ENCODE data around the gene DNMT1.
A peak's percentile ranks its signal among the peaks of the same experiment; 100 is the strongest.
"Not testable (repeated sequence)": the region's sequence is repeated elsewhere in the genome, so short reads cannot be mapped to it uniquely, and the experiment has no call there.

DNMT1 gene

DNA sequence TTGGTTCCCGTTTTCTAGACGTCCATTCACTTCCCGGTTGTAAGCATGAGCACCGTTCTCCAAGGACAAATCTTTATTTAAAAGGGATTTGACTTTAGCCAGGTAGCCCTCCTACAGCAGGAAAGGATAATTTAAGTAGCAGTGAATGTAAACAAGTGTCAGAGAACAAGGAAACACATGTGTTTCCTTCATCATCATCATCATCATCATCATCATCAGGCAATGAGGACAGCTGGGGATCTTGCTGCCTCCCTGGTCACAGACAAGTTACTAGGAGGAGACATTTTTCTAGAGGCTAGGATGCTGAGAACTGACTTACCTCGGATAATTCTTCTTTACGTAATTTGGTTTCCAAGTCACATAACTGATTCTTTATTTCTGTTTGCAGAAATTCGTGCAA is 14.3 kb downstream of the DNMT1 start:
- DNase-seq: no peak

DNA sequence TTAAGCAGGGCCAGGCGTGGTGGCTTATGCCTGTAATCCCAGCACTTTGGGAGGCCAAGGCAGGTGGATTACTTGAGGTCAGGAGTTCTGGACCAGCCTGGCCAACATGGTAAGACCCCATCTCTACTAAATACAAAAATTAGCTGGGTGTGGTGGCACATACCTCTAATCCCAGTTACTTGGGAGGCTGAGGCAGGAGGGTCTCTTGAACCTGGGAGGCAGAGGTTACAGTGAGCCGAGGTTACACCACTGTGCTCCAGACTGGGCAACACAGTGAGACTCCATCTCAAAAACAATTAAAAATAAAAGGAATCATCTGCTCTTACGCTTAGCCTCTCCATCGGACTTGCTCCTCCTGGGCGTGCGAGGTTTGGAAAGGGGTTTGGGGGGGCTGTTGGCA is 14.7 kb downstream of the DNMT1 start:
- not testable (repeated sequence) for DNase-seq

DNA sequence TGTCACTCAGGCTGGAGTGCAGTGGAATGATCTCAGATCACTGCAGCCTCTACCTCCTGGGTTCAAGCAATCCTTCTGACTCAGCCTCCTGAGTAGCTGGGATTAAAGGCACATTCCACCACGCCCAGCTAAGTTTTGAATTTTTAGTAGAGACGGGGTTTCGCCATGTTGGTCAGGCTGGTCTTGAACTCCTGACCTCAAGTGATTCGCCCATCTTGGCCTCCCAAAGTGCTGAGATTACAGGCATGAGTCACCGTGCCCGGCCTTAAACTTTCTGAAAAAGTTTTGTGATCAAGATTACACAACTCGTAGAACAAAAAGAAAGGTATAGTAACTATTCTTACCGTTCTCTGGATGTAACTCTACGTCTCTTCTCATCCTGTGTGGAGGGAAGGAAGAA is 21.2 kb downstream of the DNMT1 start:
- no peak for DNase-seq

DNA sequence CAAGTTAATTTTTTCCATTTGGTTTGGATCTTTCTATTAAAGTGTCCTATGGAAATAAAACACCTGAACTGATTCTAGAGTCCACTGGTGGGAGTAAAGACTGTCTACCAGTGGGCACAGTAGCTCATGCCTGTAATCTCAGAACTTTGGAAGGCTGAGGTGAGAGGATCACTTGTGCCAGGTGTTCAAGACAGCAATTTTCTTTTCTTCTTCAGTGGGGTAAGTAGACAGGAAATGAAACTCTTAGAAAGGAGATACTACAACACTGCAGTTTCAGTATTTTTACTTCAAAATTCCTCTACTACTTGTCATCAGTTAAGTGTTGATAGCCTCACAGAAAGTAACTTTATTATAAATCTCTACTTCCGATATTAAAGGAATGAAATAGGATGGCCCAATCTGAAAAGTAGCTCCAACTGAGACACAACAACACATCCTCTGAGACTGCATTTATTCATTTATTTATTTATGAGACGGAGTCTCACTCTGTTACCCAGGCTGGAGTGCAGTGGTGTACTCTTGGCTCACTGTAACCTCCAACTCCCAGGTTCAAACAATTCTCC is 26.3 kb downstream of the DNMT1 start:
- DNase-seq: no peak

DNA sequence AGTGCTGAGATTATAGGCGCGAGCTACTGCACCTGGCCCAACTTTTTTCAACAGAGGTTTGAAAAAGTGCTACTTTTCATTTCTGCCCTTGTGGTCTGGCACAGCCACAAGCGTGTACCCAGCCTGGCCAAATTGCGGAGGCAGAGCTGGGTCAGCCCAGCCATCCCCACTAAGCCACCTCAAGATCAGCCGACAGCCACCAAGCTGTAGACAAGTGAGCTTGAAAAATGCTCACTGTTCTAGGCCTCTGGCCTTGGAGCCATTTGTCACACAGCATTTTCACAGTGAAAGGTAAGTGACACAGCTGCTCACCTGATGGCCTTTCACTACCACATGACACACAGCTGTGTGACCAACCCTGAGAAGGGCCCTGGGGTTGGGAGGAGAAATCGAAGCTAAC is 27.3 kb downstream of the DNMT1 start:
- DNase-seq: no peak

DNA sequence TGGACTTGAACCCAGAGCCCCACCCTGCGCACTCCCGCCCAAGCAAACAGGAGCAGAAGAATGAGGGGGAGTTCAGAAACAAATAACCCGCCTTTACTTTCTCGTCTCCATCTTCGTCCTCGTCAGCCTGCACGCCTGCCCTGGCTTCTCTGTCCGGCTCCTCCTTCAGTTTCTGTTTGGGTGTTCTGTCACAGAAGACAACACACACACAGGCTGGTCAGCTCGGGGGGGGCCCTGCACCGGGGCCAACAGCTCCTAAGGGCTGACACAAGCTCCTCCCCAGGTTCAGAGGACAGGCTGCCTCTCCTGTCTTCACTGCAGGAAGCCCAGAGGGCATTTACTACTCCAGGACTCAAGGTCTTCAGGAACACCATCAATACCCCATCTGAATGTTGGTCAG is 28.3 kb downstream of the DNMT1 start:
- DNase-seq: not testable (repeated sequence)

DNA sequence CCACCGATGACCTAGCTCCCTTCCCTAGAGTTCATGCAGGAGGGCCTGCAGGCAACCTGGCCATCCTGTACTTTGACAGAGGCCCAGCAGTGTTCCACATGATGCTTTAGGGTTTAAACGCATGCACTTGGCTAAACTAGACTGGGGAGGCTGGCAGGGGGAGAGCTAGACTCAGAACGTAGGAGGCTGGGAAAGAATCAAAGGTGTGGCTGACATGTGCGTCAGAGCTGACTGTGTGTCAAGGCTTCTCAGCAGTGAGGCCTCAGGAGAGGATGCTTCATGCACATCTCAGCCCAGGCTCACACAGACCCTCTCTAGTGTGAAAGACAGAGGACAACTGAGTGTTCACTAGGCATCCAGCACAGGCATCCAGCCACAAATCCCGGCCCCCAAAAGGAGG is 28.7 kb downstream of the DNMT1 start:
- no peak for DNase-seq

DNA sequence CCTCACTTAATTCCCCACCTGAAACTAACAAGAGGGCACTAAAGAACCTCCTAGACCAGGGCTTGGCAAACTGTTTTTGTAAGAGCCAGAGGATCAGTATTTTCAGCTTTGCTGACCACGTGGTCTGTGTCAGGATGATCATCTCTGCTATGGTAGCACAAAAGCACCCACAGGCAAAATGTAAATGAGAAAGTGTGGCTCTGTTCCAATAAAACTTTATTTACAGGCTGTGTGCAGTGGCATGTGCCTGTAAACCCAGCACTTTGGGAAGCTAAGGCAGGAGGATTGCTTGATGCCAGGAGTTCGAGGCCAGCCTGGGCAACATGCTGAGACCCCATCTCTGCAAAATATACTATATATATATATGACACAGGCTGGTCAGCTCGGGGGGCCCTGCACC is 31.2 kb downstream of the DNMT1 start:
- no peak for DNase-seq

DNA sequence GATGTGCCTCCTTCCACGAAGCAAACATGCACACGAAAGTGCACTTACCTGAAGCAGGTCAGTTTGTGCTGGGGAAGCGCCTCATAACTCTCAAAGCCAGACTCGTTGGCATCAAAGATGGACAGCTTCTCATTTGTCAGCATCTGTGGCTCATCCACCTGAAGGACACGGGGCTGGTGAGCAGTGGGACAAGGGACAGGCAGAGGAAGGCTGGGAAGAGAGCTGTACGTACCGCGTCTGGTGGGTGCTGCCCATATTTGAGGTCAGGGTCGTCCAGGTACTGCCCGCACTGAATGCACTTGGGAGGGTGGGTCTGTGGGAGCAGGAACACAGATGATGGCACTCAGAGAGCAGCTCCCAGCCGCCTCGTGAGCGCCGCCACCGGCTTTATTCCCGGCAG is 35.1 kb downstream of the DNMT1 start:
- DNase-seq: no peak

DNA sequence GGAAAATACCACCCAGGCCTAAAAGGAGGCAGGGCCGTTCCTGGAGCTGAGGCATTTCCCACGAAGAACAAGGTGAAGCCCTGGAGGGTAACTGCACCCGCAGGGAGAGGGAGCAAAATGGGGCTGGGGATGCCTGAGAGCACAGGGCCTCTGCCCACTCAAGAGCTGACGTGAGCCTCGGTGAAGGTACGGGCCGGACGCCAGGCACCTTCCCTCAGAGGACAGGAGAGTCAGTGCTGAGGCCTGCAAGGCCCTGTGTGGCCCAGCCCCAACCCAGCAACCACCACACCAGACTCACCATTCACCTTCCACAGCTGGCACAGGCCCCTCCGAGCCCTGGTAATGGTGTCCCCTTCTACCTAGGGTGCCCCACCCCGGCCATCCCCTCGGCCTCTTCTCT is 36.3 kb downstream of the DNMT1 start:
- no peak for DNase-seq

DNA sequence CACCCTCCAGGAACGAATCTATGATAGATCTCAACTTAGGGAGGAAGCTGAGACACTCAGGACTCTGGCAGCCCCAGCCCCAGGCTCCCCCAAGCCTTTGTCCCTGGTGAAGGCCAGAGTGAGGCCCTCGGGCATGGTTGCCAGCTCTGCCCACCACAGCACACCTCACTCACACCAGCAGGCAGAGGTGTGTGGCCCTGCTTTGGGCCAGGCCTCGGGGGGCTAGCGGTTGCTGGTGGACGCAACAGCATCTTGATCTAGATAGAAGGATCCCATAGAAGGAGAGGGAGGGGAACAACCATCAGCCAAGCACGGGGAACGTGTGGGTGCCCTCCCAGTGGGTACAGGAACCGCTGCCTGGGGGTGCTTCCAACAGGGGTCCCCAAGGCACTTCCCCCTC is 36.7 kb downstream of the DNMT1 start:
- DNase-seq: no peak

DNA sequence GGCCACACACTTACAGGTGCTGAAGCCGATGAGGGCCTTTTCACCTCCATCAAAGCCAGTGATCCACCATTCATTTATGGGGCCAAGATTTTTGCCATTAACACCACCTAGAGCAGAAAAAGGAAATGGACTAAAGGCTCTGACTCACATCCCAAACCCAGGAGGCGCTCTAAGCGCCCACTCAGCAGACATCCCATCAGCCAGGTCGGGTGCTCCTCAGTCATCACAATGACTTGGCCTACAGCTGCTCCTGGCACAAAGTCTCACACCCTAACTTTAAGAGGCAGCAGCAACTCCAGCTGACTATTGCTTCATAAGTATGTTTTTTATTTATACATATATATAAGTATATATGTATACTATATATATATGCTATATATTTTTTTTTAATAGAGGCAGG is 38.9 kb downstream of the DNMT1 start:
- no peak for DNase-seq

DNA sequence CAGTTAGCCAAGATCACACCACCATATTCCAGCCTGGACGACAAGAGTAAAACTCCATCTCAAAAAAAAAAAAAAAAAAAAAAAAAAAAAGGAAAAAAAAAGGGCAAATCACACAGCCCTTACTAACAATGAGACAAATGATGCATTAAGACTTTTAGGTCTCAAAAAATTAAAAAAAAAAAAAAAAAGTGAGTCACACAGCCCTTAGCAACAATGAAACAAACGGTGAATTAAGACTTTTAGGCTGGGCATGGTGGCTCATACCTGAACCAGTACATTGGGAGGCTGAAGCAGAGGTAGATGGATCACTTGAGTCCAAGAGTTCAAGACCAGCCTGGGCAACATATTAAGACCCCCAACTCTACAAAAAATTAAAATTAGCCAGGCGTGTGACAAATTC is 42.7 kb downstream of the DNMT1 start:
- DNase-seq: no peak

DNA sequence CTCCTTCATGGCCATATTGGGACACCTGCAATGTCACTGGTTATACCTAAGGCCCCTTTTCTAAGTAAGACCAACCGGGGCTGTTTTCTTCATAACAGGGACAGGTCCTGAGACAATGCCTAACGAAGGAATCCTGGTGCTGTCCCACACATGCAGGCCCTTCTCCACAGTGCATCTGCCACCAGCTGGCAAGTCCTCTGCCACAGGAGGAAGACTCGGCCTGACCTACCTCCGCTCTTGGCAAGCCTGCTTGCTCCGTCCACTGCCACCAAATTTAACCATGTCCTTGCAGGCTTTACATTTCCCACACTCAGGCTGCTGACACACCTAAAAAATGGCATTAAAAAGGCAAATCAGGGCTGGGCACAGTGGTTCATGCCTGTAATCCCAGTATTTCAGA is 43.2 kb downstream of the DNMT1 start:
- DNase-seq: no peak

DNA sequence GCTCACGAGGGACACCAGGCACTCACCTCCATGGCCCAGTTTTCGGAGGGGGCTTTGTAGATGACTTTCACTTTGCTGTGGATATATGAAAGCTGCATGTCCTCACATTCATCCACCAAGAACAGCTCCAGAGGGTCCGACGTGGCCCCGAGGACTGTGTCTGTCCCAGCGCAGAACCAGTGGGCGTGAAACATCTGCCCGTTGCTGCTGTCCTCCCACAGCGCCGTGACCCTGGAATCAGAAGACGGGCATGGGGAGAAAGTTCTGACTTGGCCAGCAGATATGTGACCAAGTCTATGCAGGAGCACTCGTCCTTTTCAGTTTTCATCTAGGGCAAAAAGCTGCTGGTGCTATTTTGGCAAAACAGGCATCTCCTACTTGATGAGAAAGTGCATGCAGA is 45.3 kb downstream of the DNMT1 start:
- no peak for DNase-seq

DNA sequence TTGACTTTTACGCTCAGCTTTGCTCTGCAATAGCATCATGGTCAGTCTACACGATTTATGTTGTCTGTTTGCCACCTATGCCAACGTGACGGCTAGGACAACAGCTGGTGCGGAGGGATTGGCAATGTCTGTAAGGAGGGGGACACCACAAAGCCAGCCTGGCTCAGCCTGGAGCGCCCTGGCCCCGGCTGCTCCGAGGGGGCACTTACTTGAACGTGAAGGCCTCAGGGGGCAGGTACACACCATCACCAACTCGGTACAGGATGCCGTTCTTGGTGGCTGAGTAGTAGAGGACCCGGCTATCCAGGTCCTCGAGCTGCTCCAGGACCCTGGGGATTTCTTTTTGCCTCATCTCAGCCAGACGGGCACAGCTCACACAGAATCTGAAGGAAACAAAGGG is 48.6 kb downstream of the DNMT1 start:
- DNase-seq: no peak

DNA sequence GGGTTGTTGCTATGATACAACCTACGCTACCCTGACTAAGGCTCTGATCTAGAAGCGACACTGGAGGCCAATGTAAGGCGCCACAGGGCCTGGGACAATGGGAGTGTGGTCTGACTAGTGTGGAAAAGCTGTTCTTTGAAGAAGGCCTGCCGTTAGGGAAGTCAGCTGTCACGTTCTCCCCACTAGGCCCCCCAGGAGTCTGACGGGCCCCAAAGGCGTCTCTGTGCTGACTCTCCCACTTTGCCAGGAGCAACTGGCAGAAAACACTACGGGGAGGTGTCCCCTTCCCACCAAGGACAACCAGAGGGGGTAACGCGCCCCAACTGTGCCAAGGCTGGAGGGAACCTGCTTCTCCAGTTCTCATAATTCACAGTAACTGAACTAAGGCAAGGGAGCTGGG is 49.7 kb downstream of the DNMT1 start:
- DNase-seq: peak; percentile 27

DNA sequence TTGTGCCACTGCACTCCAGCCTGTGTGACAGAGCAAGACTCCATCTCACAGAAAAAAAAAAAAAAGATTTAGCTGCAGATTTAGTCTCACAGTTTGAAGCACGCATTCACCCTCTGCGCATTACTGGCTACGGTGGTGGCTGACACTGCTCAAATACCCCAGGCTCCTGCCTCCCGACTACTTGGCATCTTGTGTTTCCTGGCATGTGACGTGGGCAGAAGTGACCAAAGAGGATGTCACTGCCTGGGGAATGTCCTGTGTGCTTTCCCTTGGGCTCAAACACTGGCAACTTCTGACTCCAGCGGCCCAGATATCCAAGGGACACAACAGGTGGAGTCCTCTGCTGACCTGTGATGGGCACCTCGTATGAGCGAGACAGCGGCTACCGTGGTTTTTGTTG is 50.4 kb downstream of the DNMT1 start:
- peak; percentile 29 for DNase-seq

DNA sequence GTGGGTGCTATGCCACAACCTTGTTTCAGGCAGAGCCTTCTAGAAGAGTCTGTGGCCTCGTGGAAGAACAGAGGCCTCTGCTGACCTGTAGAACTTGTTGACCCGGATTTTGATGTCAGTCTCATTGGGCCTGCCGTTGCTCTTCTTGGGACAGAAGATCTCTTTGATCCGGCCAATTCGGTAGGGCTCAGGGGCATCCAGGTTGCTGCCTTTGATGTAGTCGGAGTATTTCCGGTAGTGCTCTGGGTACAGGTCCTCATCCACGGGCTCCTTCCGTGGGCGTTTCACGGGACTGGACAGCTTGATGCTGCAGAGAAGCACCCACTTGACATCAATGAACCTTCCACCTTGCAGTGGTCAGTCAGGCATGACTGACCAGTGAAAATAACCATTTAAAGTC is 51.1 kb downstream of the DNMT1 start:
- DNase-seq: peak; percentile 39

DNA sequence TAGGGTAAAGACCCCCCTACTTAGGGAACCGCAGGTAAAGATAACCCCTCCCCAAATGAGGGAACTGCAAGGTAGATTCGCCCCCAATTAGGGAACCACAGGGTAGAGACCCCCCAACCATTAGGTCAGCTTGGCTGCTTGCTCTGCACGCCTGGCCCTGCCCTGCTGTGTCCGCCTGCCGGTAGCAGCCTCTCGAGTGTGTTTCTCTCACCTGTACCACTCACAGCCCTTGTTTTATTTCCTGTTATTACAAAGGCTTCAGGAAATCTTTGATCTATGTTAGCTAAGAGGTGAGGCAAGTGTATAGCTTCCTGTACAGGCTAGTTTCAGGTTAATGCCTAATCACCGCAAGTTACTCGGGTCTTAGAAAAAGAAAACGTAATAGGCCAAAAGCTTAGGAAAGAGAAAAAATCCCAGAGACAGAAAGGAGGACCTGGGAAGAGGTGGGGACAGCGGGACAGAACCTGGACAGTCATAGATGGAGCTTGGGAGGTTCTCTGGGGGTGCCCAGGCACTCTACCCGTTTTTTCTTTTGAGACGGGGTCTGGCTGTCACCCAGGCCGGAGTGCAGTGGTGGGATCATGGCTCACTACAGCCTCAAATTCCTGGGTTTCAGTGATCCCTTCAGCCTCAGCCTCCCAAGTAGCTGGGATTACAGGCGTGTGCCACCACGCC is 51.9 kb downstream of the DNMT1 start:
- DNase-seq: peak; percentile 88

DNA sequence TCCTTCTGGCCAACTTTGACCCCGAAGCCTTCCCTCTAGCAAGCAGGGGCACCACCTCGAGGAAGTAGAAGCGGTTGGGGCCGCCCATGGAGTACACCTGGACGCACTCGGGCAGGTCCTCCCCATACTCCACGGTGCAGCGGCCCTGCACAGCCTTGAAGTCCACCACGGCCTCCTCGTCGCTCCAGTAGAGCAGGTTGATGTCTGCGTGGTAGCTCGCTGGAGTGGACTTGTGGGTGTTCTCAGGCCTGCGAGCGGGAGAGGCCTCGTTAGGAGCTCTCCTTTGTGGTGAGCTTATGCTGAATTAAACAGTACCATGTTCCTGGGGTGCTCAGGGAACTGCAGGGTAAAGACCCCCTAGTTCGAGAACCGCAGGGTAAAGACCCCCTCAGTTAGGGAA is 52.8 kb downstream of the DNMT1 start:
- DNase-seq: no peak

DNA sequence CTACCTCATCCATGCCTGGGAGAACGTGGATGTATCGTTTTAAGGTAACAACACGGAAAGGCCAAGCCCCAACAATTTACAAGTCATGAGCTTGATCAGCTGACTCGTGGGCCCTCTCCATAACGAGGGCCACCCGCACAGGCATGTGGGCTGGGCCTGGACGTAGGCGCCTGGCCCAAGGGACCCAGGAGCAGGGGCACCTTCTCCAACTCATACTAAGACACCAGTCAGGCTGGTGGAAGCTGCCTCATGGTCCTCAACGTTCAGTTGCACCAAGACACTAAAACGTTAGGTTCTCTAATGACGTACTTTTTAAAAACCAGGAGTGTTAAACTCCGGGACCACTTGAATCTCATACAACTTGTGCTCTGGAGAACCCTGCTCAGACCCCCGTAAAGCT is 53.3 kb downstream of the DNMT1 start:
- no peak for DNase-seq

DNA sequence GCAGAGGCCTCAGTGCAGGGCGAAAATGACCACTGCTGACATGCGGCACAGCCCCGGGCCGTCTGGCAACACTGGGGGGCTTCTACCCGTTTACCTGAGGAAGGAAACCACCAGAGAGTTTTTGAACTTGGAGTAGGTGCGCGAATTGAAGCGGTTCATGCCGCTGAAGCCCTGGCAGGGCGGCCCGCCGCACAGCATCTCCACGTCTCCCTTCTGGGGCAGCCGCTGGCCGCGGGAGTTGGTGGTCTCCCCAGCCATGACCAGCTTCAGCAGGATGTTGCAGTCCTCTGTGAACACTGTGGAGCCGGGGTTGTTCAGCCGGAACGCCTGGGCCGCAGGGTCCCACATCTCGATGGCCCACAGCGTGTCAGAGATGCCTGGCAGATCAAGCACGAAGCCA is 54.8 kb downstream of the DNMT1 start:
- DNase-seq: no peak

DNA sequence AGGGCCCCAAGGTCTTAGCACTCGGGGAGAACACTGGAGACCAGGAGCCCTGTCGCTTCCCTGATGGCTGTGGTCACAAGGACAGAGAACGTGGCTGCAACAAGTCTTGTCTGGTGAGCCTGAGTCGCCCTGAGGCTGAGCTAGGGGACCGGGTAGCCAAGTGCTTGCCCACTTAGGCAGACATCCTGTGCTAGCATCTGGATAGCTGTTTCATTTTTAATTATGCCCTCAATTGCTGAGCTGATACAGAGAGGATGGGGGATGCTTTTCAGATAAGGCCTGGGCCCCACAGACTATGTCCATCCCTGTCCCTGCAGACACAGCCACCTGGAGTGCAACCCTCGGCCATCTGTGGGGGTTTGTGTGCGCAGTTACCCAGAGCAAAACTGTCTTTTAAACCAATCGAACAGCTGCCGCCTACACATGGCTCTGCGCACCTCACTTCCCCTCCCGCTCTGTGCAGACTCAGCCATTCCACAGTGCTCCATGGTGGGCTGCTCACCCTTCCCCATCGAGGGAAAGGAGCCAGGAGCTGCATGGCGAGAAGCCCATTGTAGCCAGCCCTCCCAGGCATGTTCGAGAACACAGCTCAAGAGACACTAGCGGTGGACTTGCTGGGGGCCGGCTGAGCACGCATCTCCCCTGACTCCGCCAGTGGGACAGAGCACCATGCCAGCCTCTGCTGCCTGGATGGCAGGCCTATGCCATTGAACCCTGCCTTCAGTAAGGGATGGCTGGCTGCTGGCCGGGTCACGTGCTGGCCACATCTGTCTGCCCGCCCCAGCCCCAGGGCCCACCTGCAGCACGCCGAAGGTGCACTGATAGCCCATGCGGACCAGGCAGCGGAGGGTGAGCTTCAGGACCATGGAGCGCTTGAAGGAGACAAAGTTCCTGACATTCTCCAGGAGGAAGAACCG is 55.6 kb downstream of the DNMT1 start:
- DNase-seq: no peak
